GM21576 (cell line): ENCODE data around the gene SLC25A34.

Experiments
- ATAC-seq: cut with Tn5 transposase; IDR thresholded peaks from one replicate; pipeline ENCODE4 v1.9.1; 2021; ENCODE audit warnings: mild to moderate bottlenecking, moderate library complexity; ENCODE audit not compliant: unreplicated experiment

Gene SLC25A34

DNA sequence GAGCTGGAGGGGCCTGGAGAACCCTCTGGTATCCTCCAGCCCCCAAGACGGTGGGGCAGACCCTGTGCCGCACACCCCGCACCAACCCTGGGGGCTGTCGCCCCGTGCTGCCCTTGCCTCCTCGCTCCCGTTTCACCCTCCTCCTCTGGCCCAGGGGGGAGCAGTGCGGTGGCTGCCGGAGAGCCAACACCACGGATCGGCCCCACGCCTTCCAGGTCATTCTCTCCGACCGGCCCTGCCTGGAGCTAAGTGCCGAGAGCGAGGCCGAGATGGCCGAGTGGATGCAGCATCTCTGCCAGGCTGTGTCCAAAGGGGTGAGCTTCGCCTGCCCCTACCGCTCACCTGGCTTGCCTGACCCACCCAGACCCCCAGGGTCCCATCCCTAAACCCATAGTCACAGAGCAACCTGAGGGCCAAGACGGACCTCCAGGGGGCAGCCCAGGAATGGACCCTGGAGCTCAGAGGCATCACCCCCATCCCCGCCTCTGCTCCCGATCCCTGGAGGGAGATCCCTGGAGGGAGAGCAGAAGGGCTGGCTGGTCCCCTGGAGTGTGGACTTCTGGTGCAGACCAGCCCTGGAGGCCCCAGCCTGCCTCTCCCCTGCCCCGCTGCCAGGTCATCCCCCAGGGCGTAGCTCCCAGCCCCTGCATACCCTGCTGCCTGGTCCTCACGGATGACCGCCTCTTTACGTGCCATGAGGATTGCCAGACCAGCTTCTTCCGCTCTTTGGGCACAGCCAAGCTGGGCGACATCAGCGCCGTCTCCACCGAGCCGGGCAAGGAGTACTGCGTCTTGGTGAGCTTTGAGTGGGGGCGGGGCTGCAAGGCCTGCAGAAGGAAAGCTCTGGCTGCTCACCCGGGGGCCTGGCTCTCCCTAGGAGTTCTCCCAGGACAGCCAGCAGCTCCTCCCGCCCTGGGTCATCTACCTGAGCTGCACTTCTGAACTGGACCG lies 4.0 kb upstream of the SLC25A34 start:
- no peak for ATAC-seq

DNA sequence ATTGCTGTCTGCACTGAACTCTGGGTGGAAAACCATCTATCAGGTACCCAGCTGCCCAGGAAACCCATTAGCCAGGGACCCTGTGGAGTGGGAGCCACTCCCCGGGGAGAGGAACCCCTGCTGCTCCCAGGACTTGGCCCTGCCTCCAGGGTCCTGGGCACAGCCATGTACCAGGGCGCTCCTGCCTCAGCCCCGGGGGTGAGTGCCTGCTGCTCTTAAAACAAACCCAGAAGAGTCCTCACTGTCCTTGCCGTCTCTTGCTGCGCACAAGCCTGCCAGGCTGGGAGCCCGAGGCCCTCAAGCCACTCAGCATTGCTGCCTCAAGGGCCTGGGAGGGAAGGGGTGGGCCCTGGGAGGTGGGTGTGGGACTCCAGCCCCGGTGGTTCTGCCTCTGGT lies 3.4 kb upstream of the SLC25A34 start:
- no peak for ATAC-seq

DNA sequence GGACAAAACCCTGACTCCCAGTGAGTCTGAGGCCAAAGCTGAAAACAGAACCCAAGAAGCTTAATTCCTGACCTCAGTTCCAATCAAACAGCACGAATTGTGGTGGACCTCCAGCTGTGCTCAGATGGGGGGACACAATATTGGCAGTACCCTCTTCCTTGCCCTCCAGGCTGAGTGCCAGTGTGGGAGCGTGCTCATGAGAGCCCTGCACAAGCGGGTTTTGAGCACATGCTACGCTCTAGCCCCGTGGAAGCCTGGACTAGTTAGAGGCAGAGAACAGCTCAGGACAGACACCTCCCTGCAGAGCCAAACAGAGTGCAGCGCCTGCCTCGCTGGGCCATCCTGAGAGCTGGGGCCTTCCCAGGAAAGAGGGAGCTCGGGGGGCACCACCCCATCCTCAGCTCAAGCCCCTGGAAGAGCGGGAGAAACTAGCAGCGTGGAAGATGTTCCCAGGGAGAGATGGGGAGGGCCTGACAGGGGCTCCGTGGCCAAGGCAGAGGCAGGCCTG lies 2.8 kb upstream of the SLC25A34 start:
- ATAC-seq = no peak

DNA sequence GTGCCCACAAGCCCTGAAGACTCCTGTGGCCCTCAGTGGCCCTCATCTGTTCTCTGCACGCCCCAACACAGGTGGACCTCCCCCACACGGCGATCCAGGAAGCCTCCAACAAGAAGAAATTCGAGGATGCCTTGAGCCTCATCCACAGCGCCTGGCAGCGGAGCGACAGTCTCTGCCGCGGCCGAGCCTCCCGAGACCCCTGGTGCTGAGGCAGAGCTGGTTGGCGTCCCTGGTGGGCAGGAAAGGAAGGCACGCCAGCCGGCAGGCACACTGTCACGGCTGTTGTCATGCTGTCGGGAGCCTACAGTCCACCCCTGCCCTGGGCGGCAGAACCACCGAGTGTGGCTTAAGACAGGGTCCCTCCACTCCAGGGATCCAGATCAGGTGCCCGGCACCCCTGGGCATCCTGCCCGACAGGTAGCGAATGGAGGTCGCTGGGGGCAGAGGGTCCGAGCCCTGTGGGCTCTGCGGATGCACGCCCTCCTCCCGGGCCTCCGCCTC lies 2.3 kb upstream of the SLC25A34 start:
- no peak for ATAC-seq

DNA sequence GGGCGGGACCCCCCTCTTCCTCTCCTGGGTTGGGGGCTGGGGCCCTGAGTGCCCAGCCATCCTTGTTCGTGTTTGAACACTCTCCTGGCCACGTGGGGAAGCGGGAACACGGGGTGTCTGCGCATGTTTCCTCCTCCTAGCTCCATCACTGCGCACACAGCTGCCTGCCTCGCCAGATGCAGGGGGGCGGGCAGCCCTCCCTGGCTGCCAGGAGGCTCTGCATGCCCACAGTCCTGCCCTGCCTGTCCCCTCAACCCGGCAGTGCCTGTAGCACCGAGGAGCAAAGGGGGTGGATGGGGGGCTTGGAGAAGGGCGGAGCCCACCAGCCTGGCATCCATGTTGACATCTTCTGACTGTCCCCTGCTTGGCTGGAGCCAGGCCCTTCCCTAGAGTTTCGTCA lies 1.8 kb upstream of the SLC25A34 start:
- no peak for ATAC-seq

DNA sequence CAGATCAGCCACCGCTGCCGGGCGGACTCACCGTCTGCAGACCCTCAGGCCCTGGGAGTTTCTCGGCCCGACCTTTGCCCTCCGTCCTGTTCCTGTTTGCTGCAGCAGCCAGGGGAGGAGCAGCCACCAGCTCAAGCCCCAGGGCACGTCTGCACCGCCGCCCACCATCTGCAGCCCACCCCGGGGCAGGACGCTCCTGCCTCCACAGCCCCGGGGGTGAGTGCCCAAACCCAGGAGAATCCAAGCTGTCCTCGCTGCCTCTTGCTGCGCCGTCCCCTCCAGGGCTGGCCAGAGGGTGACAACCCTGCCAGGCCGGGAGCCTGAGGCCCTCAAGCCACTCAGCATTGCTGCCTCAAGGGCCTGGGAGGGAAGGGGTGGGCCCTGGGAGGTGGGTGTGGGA lies 1.2 kb upstream of the SLC25A34 start:
- ATAC-seq = no peak

DNA sequence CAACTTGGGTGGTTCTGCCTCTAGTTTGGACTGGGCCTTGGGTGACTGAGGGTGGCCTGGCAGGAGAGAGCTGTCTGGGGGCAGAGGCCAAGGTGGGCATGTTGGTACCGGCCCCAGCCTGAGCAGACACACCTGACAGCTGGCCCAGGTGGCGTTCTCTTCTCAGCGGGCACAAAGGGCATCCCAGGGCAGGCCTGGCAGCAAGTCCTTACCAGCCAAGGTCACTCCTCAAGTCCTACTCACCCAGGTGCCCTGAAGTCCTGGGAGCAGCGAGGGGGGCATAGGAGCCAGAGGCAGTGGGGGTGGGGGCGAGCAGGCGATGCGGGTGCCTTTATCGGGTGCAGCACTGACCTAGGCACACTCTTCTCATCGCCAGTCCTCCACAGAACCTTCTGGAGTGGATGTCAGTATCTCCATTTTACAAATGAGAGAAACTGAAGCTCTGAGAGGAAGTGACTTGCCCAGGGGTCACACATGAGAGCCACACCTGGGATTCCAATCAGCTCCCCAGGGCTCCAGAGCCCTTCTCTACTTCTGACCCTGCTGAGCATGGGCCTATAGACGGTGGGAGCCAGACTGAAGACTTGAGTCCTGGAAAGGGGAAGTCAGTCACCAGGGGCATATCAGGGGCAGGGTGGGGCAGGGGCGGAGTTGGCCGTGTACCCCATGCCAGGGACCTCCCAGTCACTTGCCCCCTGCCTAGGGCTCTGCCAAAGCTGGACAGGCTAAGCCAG lies 587 bp upstream of the SLC25A34 start:
- ATAC-seq = no peak

DNA sequence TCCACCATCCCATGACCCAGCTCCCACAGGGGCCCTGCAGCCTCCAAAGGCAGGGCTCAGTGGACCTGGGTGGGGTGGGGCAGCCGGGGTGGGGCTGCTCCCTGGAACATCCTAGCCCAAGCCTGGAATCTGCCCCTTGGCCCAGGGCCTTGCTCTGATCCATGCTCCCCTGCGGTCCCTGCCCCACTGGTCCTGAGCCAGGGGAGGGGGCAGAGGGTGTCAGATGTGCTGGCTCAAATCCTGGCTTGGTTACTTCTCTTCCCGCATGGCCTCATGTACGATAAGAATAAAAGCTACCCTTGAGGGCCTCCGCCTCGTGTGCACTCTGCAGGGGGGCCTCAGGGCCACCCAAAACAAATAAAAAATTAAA lies 819 bp downstream of the SLC25A34 start:
- ATAC-seq = no peak

DNA sequence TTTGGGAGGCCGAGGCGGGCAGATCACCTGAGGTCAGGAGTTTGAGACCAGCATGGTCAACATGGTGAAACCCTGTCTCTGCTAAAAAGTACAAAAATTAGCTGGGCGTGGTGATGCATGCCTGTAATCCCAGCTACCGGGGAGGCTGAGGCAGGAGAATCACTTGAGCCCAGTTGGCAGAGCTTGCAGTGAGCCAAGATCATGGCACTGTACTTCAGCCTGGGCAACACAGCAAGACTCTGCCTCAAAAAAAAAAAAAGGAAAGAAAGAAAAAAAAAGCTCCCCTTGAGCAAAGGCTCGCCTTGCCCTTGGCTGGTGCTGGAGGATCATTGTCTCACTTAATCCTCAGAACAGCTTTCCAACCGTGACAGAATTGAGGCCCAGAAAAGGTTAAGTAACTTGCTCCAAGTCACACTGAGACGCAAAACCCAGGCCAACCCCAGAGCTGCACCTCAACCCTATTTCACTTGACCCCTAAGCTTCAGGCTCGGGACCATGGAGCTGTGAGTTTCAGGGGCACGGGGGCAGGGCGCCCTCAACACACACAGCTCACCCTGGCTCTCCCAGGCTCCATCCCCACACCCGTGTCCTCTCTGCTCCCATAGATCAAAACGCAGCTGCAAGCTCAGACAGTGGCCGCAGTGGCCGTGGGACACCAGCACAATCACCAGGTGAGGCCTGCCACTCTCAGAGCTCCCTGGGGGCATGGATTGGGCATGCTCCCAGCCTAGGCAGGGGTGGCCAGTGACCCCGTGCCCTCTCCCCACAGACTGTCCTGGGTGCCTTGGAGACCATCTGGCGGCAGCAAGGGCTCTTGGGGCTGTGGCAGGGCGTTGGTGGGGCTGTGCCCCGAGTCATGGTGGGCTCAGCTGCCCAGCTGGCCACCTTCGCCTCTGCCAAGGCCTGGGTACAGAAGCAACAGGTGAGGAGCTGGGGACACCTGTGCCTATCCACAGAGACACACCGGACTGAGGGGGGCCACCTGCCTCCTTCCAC lies 1.6 kb downstream of the SLC25A34 start:
- no peak for ATAC-seq

DNA sequence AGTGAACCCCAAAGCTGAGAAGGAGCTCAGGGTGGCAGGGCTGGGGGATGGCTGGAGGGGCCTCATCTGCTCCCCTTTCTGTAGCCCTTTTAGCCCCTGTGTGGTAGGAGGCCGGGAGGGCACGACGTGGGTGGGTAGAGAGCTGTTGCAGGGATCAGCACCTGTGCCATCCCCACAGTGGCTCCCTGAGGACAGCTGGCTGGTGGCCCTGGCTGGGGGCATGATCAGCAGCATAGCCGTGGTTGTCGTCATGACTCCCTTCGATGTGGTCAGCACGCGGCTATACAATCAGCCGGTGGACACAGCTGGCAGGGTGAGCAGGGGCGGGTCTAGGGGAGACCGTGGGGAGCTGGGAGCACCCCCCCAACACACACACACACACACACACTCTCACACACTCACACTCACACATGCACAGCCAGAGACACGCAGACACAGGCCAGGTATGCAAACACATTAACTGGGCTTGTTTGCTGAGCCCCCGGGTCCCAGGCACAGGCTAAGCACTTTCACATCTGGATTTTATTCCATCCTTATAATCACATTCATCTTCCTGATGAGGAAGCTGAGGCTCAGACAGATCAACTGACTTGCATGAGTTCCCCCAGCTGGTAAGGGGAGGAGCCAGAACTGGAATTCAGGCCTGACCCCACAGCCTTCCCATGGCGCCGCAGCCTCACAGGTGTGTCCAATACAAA lies 2.5 kb downstream of the SLC25A34 start:
- ATAC-seq = no peak

DNA sequence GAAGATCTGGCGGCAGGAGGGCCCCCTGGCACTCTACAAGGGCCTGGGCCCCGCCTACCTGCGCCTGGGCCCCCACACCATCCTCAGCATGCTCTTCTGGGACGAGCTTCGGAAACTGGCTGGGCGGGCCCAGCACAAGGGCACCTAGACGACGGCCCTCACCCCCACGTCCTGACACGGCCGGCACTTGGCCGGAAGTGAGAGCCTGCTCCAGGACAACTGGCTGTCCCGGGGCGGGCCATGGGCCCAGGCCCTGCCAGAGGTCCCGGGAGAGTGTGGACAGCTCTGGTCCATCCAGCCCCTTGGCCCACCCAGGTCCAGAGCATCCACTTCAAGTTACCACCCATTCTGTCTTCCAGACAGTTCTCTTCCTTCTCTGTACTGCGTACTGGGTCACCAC lies 3.2 kb downstream of the SLC25A34 start:
- ATAC-seq = no peak

DNA sequence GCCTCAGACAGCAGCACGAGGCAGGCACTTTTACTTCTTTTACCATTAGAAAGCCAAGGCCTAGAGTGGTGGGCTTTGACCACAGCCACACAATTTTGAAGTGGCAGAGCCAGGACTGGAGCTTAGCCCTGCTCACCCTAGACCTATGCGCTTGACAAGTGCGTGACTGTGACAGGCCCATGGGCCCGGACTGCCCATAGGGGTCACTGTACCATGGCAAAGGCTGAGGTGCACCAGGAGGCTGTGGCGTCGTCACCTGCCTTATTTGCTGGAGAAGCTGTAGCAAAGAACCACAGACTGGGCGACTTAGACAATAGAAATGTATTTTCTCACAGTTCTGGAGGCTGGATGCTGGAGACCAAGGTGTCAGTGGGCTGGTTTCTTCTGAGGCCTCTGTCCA lies 3.7 kb downstream of the SLC25A34 start:
- ATAC-seq = no peak

DNA sequence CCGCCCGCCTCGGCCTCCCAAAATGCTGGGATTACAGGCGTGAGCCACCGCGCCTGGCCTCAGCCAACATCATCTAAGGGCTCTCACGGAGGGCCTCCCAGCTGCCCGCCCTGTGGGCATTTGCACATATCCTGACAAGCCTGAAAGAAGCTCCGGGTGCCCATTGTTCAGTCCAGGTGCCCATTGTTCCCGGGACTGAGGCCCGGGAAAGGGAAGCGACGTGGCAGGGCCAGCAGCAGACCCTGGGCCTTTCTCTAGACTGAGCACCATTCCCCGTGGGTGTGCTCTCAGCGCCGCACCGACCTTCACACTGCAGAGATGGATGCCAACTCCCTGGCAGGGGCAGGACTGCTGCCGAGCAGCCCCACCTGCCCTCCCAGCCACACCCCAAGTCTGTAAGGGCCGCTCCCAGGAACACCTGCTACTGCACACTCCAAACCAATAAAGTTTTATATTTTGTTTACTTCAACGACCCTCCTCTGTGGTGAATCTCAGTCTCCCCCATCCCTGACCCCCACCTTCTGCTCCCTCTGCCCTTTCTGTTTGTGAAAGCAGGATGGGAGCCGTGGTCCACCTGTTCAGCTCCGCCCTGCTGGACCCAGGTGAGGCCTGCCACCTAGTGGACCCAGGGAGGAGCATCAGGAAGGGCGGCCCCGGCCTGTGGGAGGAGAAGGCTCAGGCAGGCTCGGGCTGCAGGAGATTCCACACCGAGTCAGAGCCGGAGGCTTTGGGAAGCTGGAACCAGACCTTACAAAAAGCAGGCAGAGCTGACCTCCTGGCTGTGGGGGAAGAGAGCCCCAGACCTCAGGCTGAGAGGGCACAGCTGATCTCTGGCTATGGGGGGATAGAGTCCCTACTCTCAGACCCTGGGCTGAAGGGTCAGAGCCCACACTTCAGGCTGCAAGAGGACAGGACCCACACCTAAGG lies 5.1 kb downstream of the SLC25A34 start:
- no peak for ATAC-seq

DNA sequence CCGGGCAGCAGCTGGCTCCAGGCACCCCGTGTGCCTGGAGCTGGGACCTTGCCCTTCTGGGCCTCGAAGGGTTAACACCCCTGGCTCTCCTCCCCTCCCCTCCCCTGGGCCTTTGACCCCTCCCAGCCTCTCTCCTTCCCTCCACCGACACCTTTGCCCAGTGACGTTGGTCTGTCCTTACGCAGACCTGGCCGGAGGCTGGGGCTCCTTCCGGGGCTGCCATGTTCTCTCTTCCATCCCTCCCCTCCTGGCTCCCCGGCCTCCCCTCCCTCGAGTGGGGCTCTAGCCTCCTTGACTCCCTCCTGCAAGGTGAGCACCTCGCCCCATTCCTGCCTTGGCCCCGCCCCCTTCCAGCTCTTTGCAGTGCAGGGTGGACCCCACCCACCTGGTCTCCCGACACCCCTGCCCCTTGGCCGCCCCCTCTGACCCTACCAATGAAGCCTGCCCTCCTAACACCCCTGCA lies 6.3 kb downstream of the SLC25A34 start, which contains the start of gene TMEM82:
TSS of gene TMEM82 (plus strand) at position 161 of the 463 bp plus-strand sequence. CDS start at position 222, 61 bp downstream.
- ATAC-seq = no peak

DNA sequence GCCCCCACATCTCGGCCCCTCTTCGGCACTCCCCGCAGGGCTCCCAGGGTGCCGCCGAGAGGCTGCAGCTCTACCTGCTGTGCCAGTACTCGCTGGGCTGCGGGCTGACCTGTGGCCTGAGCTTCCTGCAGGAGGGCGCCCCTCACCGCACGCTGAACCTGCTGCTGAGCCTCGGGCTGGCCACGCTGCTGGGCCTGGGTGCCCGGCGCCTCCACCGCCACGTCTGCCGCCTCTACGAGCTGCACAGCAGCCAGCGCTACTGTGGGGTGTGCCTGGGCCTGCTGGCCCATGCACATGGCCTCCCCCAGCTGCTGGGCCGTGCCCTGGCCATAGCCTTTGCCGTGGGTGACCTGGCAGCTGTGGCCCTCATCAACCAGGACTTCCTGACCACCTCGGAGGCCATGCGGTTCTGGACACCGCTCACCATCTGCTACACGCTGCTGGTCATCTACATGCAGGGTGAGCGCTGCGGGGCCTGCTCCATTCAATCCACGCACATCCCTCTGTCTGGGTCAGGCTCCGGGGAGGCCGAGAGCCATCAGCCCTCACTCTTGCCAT lies 8.1 kb downstream of the SLC25A34 start:
- ATAC-seq = no peak

DNA sequence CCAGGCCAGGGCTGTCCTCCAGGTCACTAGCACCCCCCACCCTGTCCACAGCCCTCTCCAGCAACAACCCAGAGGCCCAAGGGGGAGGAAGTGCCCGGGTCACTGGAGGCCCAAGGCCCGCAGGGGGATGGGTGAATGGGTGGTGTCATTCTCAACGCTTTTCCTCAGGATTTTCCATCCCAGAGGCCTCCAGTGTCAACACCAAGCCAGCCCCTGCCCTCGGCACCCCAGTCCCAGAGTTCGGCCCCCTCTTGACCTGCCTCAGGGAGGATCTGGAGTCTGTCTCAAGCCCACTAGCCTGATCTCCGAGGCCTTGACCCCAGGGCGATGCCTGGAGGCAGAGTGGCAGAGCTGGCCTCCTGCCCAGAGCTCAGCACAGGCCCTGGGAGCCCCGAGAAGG lies 11.3 kb downstream of the SLC25A34 start:
- ATAC-seq = no peak

DNA sequence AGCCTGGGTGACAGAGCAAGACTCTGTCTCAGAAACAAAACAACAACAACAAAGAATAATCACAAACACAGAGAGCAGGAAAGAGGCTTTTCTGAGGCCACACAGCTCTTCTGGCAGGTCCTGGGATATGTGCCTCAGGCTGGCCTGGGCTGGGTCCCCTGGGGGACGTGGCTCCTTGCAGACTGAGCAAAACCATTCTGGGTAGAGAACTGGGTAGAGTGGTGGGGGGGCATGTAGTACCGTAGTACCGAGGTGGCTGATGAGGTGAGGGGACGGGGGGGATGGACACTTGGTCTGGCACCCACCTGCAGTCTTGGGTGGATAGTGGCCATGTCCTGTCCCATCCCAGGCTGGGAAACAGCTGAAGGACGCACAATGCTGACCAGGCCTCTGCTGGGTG lies 12.2 kb downstream of the SLC25A34 start:
- no peak for ATAC-seq

DNA sequence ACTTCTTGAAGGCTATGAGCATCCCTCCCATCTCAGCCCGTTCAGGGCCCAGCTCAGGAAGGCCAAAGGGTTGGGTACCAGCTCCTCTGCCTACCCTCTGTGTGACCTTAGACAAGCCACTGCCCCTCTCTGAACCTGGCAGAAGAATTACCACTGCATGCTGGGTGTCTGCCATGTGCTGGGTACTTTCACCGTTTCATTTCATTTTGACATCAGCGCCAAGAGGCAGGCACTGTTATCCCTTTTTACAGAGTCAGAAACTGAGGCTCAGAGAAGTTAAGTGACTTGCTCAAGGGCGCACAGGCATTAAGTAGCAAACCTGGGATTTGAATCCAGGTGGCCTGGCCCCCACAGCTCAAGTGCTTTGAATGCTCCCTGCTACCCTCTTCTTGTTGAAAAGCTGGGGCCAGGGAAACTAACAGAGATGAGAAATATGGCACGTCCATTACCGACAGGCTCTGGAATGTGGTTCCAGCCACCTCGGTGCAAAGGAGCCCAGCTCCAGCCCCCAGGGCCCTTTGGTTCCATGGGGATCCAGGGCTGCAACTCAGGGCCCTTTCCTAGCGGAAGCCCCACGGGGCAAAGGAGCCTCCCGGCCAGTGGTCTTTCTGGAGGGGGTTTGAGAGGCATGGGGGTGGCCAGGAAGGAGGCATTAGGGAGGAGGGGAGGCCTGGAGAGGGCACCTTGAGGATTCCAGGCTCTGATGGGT lies 12.8 kb downstream of the SLC25A34 start:
- no peak for ATAC-seq
